VCaP (cell line): ENCODE results near the gene AMOTL1.

ENCODE experiments used
- H3K27ac ChIP-seq: fragments of 450-650 bp; 2 replicates; pipeline ENCODE4 v1.5.1; 2017
- CTCF ChIP-seq: fragments of 450-650 bp; conservative IDR thresholded peaks from 2 replicates; pipeline ENCODE4 v1.5.1; 2017; ENCODE audit warnings: mild to moderate bottlenecking, moderate library complexity

AMOTL1 gene

GRCh38 chr11:94767701-94768601, at the start of gene AMOTL1:
TSS of gene AMOTL1 (plus strand) at chr11:94768356. CDS start at chr11:94768512, 156 bp downstream.
- peak; percentile 23; the same call in 1 of the 2 replicates for TF ChIP-seq CTCF
- H3K27ac ChIP-seq = peak within 1 kb of the TSS; percentile 98

GRCh38 chr11:94719876-94720275, 48.3 kb upstream of the AMOTL1 start:
- no peak overlapping the region for H3K27ac ChIP-seq
- TF ChIP-seq CTCF = no peak

GRCh38 chr11:94721565-94722292, 46.4 kb upstream of the AMOTL1 start:
- no peak overlapping the region for H3K27ac ChIP-seq
- TF ChIP-seq CTCF = no peak

- no peak for TF ChIP-seq CTCF
- H3K27ac ChIP-seq = no peak overlapping the region
Measured at GRCh38 chr11:94722735-94723134, 45.4 kb upstream of the AMOTL1 start.

- no peak overlapping the region for H3K27ac ChIP-seq
- no peak for TF ChIP-seq CTCF
Measured at GRCh38 chr11:94725097-94725496, 43.1 kb upstream of the AMOTL1 start.

GRCh38 chr11:94727819-94728218, 40.3 kb upstream of the AMOTL1 start:
- no peak for TF ChIP-seq CTCF
- peak overlapping the region; percentile 32 for H3K27ac ChIP-seq

- no peak for TF ChIP-seq CTCF
- H3K27ac ChIP-seq = no peak overlapping the region
Measured at GRCh38 chr11:94728541-94728940, 39.6 kb upstream of the AMOTL1 start.
